Adrenal gland (tissue), 5 donors: ENCODE results near the gene INO80D.

Experiments
- POLR2A ChIP-seq, 2 donors: fragments of 450-650 bp; IDR thresholded peaks; one replicate each; pipeline ENCODE4 v1.6.1; 2017; ENCODE audit warnings: antibody characterized with exemption in 2 of 2, mild to moderate bottlenecking in 2 of 2, moderate library complexity in 1 of 2
- TF ChIP-seq, protein P1 (sequence below), 6 experiments: fragments of 450-650 bp in 4 of 6; fragments of 200-600 bp in 2 of 6; sonication (generic) in 1 of 6; IDR thresholded peaks; 1 replicate in 5 of 6; 2 replicates in 1 of 6; pipeline versions ENCODE4 v1.5.1 to v1.8.0; 2016 to 2021; ENCODE audit warnings: antibody characterized with exemption in 6 of 6, mild to moderate bottlenecking in 2 of 6, moderate library complexity in 1 of 6
- donor health status: DM: no; HTN: no; CAD: no.

DNA sequence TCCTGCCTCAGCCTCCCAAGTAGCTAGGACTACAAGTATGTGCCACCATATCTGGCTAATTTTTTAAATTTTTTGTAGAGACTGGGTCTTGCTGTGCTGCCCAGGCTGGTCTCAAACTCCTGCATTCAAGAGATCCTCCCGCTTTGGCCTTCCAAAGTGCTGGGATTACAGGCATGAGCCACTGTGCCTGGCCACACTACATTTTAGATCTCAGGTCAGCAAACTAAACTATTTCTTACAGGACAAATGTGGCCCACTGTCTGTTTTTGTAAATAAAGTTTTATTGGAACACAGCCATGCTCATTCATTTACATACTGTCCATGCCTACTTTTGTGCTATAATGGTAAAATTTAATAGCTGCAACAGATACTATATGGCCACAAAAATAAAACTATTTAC is 17.8 kb downstream of the INO80D start:
- TF ChIP-seq, protein P1, sequence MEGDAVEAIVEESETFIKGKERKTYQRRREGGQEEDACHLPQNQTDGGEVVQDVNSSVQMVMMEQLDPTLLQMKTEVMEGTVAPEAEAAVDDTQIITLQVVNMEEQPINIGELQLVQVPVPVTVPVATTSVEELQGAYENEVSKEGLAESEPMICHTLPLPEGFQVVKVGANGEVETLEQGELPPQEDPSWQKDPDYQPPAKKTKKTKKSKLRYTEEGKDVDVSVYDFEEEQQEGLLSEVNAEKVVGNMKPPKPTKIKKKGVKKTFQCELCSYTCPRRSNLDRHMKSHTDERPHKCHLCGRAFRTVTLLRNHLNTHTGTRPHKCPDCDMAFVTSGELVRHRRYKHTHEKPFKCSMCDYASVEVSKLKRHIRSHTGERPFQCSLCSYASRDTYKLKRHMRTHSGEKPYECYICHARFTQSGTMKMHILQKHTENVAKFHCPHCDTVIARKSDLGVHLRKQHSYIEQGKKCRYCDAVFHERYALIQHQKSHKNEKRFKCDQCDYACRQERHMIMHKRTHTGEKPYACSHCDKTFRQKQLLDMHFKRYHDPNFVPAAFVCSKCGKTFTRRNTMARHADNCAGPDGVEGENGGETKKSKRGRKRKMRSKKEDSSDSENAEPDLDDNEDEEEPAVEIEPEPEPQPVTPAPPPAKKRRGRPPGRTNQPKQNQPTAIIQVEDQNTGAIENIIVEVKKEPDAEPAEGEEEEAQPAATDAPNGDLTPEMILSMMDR (IDR thresholded peaks at IDR 0.05), result no peak
- TF ChIP-seq POLR2A (IDR thresholded peaks at IDR 0.05), result no peak
